WTC11 (cell line): ENCODE data around the gene SLC30A3. TPM values are rescaled to one million over a fixed set of nuclear protein-coding genes. Genes with fewer than 3 reads are reported as not detected.

Experiments
- ATAC-seq: fragments of 200-7000 bp; cut with Tn5 transposase; 2 replicates; pipeline ENCODE4 v1.10.0; 2021; ENCODE audit warnings: mild to moderate bottlenecking, moderate library complexity
- CTCF ChIA-PET: fragments of 300-600 bp; sonication (Branson Sonifier 250); formaldehyde crosslinking; loops from one replicate; lab custom pipeline; 2021; ENCODE audit warnings: antibody characterized with exemption; lab: Charles Lee
- POLR2A ChIA-PET: fragments of 350-600 bp; sonication (Branson Sonifier 250); formaldehyde crosslinking; loops from one replicate; lab custom pipeline; 2021; ENCODE audit warnings: antibody characterized with exemption; lab: Charles Lee
- DNase-seq: peaks from one replicate; pipeline ENCODE4 v3.0.0; 2021; ENCODE audit warnings: low spot score
- H3K27ac Mint-ChIP-seq: 2 replicates; pipeline ENCODE4 v1.8.0; 2021; ENCODE audit warnings: mixed read lengths
- H3K27me3 Mint-ChIP-seq: 2 replicates; pipeline ENCODE4 v1.8.0; 2021; ENCODE audit warnings: low read depth, mild to moderate bottlenecking, moderate library complexity, mixed read lengths
- H3K36me3 Mint-ChIP-seq: 2 replicates; pipeline ENCODE4 v1.8.0; 2021; ENCODE audit warnings: mixed read lengths
- H3K4me1 Mint-ChIP-seq: 2 replicates; pipeline ENCODE4 v1.8.0; 2022; ENCODE audit warnings: mixed read lengths
- H3K4me3 Mint-ChIP-seq: 2 replicates; pipeline ENCODE4 v1.8.0; 2021; ENCODE audit warnings: mild to moderate bottlenecking, moderate library complexity, mixed read lengths
- H3K9me3 Mint-ChIP-seq: 2 replicates; pipeline ENCODE4 v1.8.0; 2021; ENCODE audit warnings: mixed read lengths
- ATF1 ChIP-seq: sonication (generic); formaldehyde crosslinking; IDR thresholded peaks from 2 replicates; pipeline ENCODE4 v1.8.1; 2023; ENCODE audit warnings: mild to moderate bottlenecking, moderate library complexity, missing genetic modification reagents
- CBFB ChIP-seq: sonication (generic); formaldehyde crosslinking; IDR thresholded peaks from 2 replicates; pipeline ENCODE4 v1.8.1; 2022; ENCODE audit warnings: mild to moderate bottlenecking, low read depth, missing genetic modification reagents
- CREM ChIP-seq: sonication (generic); formaldehyde crosslinking; IDR thresholded peaks from 2 replicates; pipeline ENCODE4 v1.8.1; 2022; ENCODE audit warnings: mild to moderate bottlenecking, missing genetic modification reagents, moderate library complexity
- E2F1 ChIP-seq: sonication (generic); formaldehyde crosslinking; IDR thresholded peaks from 2 replicates; pipeline ENCODE4 v1.8.0; 2022; ENCODE audit warnings: mild to moderate bottlenecking, missing genetic modification reagents
- E2F5 ChIP-seq: sonication (generic); formaldehyde crosslinking; IDR thresholded peaks from 2 replicates; pipeline ENCODE4 v1.8.1; 2022; ENCODE audit warnings: mild to moderate bottlenecking, moderate library complexity, missing genetic modification reagents
- ELF4 ChIP-seq: sonication (generic); formaldehyde crosslinking; IDR thresholded peaks from 2 replicates; pipeline ENCODE4 v1.8.1; 2022; ENCODE audit warnings: low read depth, mild to moderate bottlenecking, moderate library complexity, missing genetic modification reagents
- ESRRA ChIP-seq: sonication (generic); formaldehyde crosslinking; IDR thresholded peaks from 2 replicates; pipeline ENCODE4 v1.8.1; 2022; ENCODE audit warnings: mild to moderate bottlenecking, missing genetic modification reagents, borderline replicate concordance
- ETV6 ChIP-seq: sonication (generic); formaldehyde crosslinking; IDR thresholded peaks from 2 replicates; pipeline ENCODE4 v1.8.1; 2022; ENCODE audit warnings: mild to moderate bottlenecking, missing genetic modification reagents
- FOXK1 ChIP-seq: sonication (generic); formaldehyde crosslinking; IDR thresholded peaks from 2 replicates; pipeline ENCODE4 v1.8.0; 2022; ENCODE audit warnings: mild to moderate bottlenecking, moderate library complexity, missing genetic modification reagents
- HMGXB4 ChIP-seq: sonication (generic); formaldehyde crosslinking; IDR thresholded peaks from 2 replicates; pipeline ENCODE4 v1.8.1; 2023; ENCODE audit warnings: mild to moderate bottlenecking, moderate library complexity, missing genetic modification reagents
- JUN ChIP-seq: sonication (generic); formaldehyde crosslinking; IDR thresholded peaks from 2 replicates; pipeline ENCODE4 v1.8.0; 2023; ENCODE audit warnings: mild to moderate bottlenecking, missing genetic modification reagents
- NFATC4 ChIP-seq: fragments of 250-450 bp; sonication (Bioruptor Pico); IDR thresholded peaks from 2 replicates; pipeline ENCODE4 v1.9.0; 2021; ENCODE audit warnings: mild to moderate bottlenecking
- NR3C1 ChIP-seq: sonication (generic); formaldehyde crosslinking; conservative IDR thresholded peaks from 2 replicates; pipeline ENCODE4 v1.8.1; 2023; ENCODE audit warnings: low read depth, mild to moderate bottlenecking, missing genetic modification reagents
- PRDM15 ChIP-seq: sonication (generic); formaldehyde crosslinking; IDR thresholded peaks from 2 replicates; pipeline ENCODE4 v1.8.0; 2022; ENCODE audit warnings: missing genetic modification reagents
- SOX15 ChIP-seq: fragments of 250-450 bp; sonication (Bioruptor Pico); IDR thresholded peaks from 2 replicates; pipeline ENCODE4 v1.9.0; 2021; ENCODE audit warnings: mild to moderate bottlenecking
- ZBTB21 ChIP-seq: sonication (generic); formaldehyde crosslinking; IDR thresholded peaks from 2 replicates; pipeline ENCODE4 v1.8.1; 2023; ENCODE audit warnings: mild to moderate bottlenecking, missing genetic modification reagents, borderline replicate concordance
- ZBTB43 ChIP-seq: sonication (generic); formaldehyde crosslinking; IDR thresholded peaks from 2 replicates; pipeline ENCODE4 v1.8.1; 2023; ENCODE audit warnings: mild to moderate bottlenecking, missing genetic modification reagents
- ZNF317 ChIP-seq: sonication (generic); formaldehyde crosslinking; IDR thresholded peaks from 2 replicates; pipeline ENCODE4 v1.8.1; 2023; ENCODE audit warnings: low read depth, mild to moderate bottlenecking, moderate library complexity, missing genetic modification reagents, borderline replicate concordance
- total RNA-seq: library from RNA; stranded (reverse); gene quantifications from 3 replicates; pipeline ENCODE4 v1.2.3, GENCODE V29; 2021

Gene SLC30A3
- total RNA-seq, 1 experiment from 2014 or later, result 8.9 TPM

GRCh38 chr2:27264253-27264752 lies 1.5 kb upstream of the SLC30A3 start (continued):
- TF ChIP-seq HMGXB4 (CRISPR knock-in tag), result no peak
- TF ChIP-seq ELF4 (CRISPR knock-in tag), result no peak
- no peak for TF ChIP-seq ZNF317 (CRISPR knock-in tag)
- no peak for TF ChIP-seq CREM (CRISPR knock-in tag)
- peak; percentile 54; the same call in 1 of the 2 replicates for TF ChIP-seq ZBTB21 (CRISPR knock-in tag)
- TF ChIP-seq E2F1, result 0 out of 2 replicates have a peak, but pooled peaks have one; percentile 36
- TF ChIP-seq ETV6 (CRISPR knock-in tag), result 0 out of 2 replicates have a peak, but pooled peaks have one; percentile 17
- no peak for TF ChIP-seq NFATC4
- TF ChIP-seq ZBTB43 (CRISPR knock-in tag), result no peak
- TF ChIP-seq PRDM15 (CRISPR knock-in tag), result no peak
- TF ChIP-seq NR3C1 (CRISPR knock-in tag), result no peak
- no peak for TF ChIP-seq ATF1

GRCh38 chr2:27263287-27264252 lies 723 bp upstream of the SLC30A3 start:
- TF ChIP-seq FOXK1 (CRISPR knock-in tag) (no peak), E2F5 (CRISPR knock-in tag) (0 out of 2 replicates have a peak, but pooled peaks have one; percentile 13), JUN (CRISPR knock-in tag) (no peak), SOX15 (CRISPR knock-in tag) (no peak), ESRRA (no peak), CREM (CRISPR knock-in tag) (peak; percentile 25; the same call in 1 of the 2 replicates), CBFB (CRISPR knock-in tag) (0 out of 2 replicates have a peak, but pooled peaks have one; percentile 40)
- Mint-ChIP-seq H3K9me3 (no peaks in the 10 kb centered on the region), H3K36me3 (no peaks in the 10 kb centered on the region), H3K27me3 (peaks cover 30% of the 10 kb centered on the region), H3K27ac (no peak overlapping the region), H3K4me1 (peaks cover 26% of the 10 kb centered on the region), H3K4me3 (peak overlapping the region; percentile 93)
- no peak for DNase-seq
- ChIA-PET POLR2A (interaction anchor here (1.9 kb wide), 1 partner anchor 93 kb away, joined by 4 read pairs; the partner anchor contains the start of gene GTF3C2), CTCF (interaction anchor here (0.5 to 7.7 kb wide), 12 partner anchors 9 to 129 kb away, joined by 4 to 124 read pairs (median 7); partner anchors contain the start of genes DNAJC5G, PREB, TRIM54 and UCN)
- peak; percentile 1 for ATAC-seq
